Keratinocyte (primary cell): ENCODE data around the gene ARMC6. TPM values are rescaled to one million over a fixed set of nuclear protein-coding genes. Genes with fewer than 3 reads are reported as not detected.

Experiments
- DNase-seq: peaks from one replicate; pipeline ENCODE4 v3.0.0-alpha.2; 2011; ENCODE audit warnings: low read depth, missing footprints, low spot score
- FAIRE-seq: peaks from 2 replicates; lab custom pipeline; 2011; peaks lifted over from hg19 to GRCh38; lab: Jason Lieb, UNC
- H2AFZ ChIP-seq: 2 replicates; pipeline ENCODE4 v1.6.0; 2012; ENCODE audit warnings: low read length, control low read depth, inconsistent platforms; ENCODE audit not compliant: control insufficient read depth
- H3K27ac ChIP-seq: 2 replicates; pipeline ENCODE4 v1.5.1; 2011; ENCODE audit warnings: low read length; ENCODE audit not compliant: control insufficient read depth, insufficient read depth
- H3K27me3 ChIP-seq: 3 replicates; pipeline ENCODE4 v1.6.0; 2011; ENCODE audit warnings: low read length; ENCODE audit not compliant: control insufficient read depth, insufficient read depth; ENCODE audit errors: extremely low read depth
- H3K36me3 ChIP-seq, 2 experiments: 2 replicates in 1 of 2; 3 replicates in 1 of 2; pipeline ENCODE4 v1.5.1; 2011; ENCODE audit warnings: low read length in 2 of 2, mild to moderate bottlenecking in 1 of 2; ENCODE audit not compliant: control insufficient read depth in 2 of 2, insufficient read depth in 2 of 2; ENCODE audit errors: extremely low read depth in 1 of 2
- H3K4me1 ChIP-seq: 3 replicates; pipeline ENCODE4 v1.5.1; 2011; ENCODE audit warnings: low read length; ENCODE audit not compliant: control insufficient read depth, insufficient read depth; ENCODE audit errors: extremely low read depth
- H3K4me2 ChIP-seq: 3 replicates; pipeline ENCODE4 v1.6.0; 2011; ENCODE audit warnings: low read depth, low read length; ENCODE audit not compliant: control insufficient read depth, insufficient read depth; ENCODE audit errors: extremely low read depth
- H3K4me3 ChIP-seq, 3 experiments: fragments of 200-600 bp in 1 of 3; sonication (generic) in 1 of 3; 2 replicates in 2 of 3; 3 replicates in 1 of 3; pipeline ENCODE4 v1.5.1; 2011 to 2016; ENCODE audit warnings: low read length in 3 of 3, mild to moderate bottlenecking in 3 of 3, control low read depth in 2 of 3, inconsistent platforms in 1 of 3, low read depth in 1 of 3, mixed read lengths in 1 of 3, mixed run types in 1 of 3, moderate library complexity in 1 of 3; ENCODE audit not compliant: control insufficient read depth in 2 of 3, insufficient read depth in 2 of 3; ENCODE audit errors: extremely low read depth in 1 of 3
- H3K79me2 ChIP-seq: 2 replicates; pipeline ENCODE4 v1.6.0; 2012; ENCODE audit warnings: low read length; ENCODE audit not compliant: control insufficient read depth, insufficient read depth
- H3K9ac ChIP-seq: 3 replicates; pipeline ENCODE4 v1.6.0; 2011; ENCODE audit warnings: low read length; ENCODE audit not compliant: control insufficient read depth, insufficient read depth; ENCODE audit errors: extremely low read depth
- H3K9me1 ChIP-seq: 3 replicates; pipeline ENCODE4 v1.6.0; 2011; ENCODE audit warnings: low read length; ENCODE audit not compliant: control insufficient read depth, insufficient read depth; ENCODE audit errors: extremely low read depth
- H3K9me3 ChIP-seq: 2 replicates; pipeline ENCODE4 v1.5.1; 2012; ENCODE audit warnings: low read depth, low read length; ENCODE audit not compliant: control insufficient read depth
- H4K20me1 ChIP-seq: 3 replicates; pipeline ENCODE4 v1.6.0; 2011; ENCODE audit warnings: low read length; ENCODE audit not compliant: control insufficient read depth, insufficient read depth; ENCODE audit errors: extremely low read depth
- CTCF ChIP-seq, 3 experiments: IDR thresholded peaks in 1 of 3; conservative IDR thresholded peaks in 1 of 3; optimal IDR thresholded peaks in 1 of 3; 2 replicates in 2 of 3; 3 replicates in 1 of 3; pipeline versions ENCODE3 to v1.5.1; 2011; ENCODE audit warnings: low read length in 3 of 3, mild to moderate bottlenecking in 3 of 3, moderate library complexity in 2 of 3, control low read depth in 1 of 3, inconsistent platforms in 1 of 3; ENCODE audit not compliant: insufficient read depth in 2 of 3; ENCODE audit errors: extremely low read depth in 1 of 3
- EZH2 ChIP-seq: IDR thresholded peaks from one replicate; pipeline ENCODE4 v1.6.1; 2012; ENCODE audit warnings: inconsistent platforms, mild to moderate bottlenecking, low read length, moderate library complexity
- dilution Hi-C: fragments of 300-500 bp; cut with MboI; formaldehyde crosslinking; loops from one replicate; pipeline ENCODE4 v1.7.0; 2020; ENCODE audit warnings: low sequenced_read_pairs; ENCODE audit not compliant: extremely low pct_ligation_motif_present
- polyA plus RNA-seq, 5 experiments: library from polyadenylated mRNA; depleted of rRNA in 3 of 5; stranded (reverse) in 3 of 5; stranded (forward) in 1 of 5; unstranded in 1 of 5; fragments of >200 nt; gene quantifications; 1 replicate in 1 of 5; 2 replicates in 3 of 5; 3 replicates in 1 of 5; pipeline versions ENCODE4 v1.2.1 to v1.2.3, GENCODE V29; 2011 to 2012; ENCODE audit warnings: missing spikeins in 2 of 5, low read depth in 1 of 5, low replicate concordance in 1 of 5

Gene ARMC6
- polyA plus RNA-seq, 1 donor (not counting 4 experiments of a cell fraction or from before 2014, with no cell fraction given) = 23.8 TPM

- dilution Hi-C loops = no loop called here
- peak in 1 of 3 experiments; percentile 36 for TF ChIP-seq CTCF (optimal IDR thresholded peaks at IDR 0.05 in 1 of 3, IDR thresholded peaks at IDR 0.05 in 1 of 3, conservative IDR thresholded peaks at IDR 0.05 in 1 of 3; ENCODE audit: extremely low read depth in 1 of 3, insufficient read depth in 2 of 3, low read length in 3 of 3)
- no peak for TF ChIP-seq EZH2
- Histone ChIP-seq H3K27ac (no peak overlapping the region), H4K20me1 (no peaks in the 10 kb centered on the region), H2AFZ (no peak overlapping the region), H3K4me1 (no peaks in the 10 kb centered on the region), H3K9ac (no peak overlapping the region), H3K36me3 (no peaks in the 10 kb centered on the region), H3K9me3 (peaks cover 2% of the 10 kb centered on the region), H3K4me3 (no peak overlapping the region), H3K79me2 (no peaks in the 10 kb centered on the region), H3K4me2 (no peak overlapping the region), H3K27me3 (no peaks in the 10 kb centered on the region), H3K9me1 (no peaks in the 10 kb centered on the region)
- DNase-seq = no peak
- FAIRE-seq = no peak
Measured at GRCh38 chr19:19098084-19098702, 64.8 kb downstream of the ARMC6 start.

- H3K36me3 ChIP-seq = no peaks in the 10 kb centered on the region
- no peak overlapping the region for H3K4me3 ChIP-seq
- FAIRE-seq (no peak), DNase-seq (no peak)
- no peak overlapping the region for H3K27ac ChIP-seq
- H3K9me1 ChIP-seq = no peaks in the 10 kb centered on the region
- peaks cover 2% of the 10 kb centered on the region for H3K9me3 ChIP-seq
- H3K79me2 ChIP-seq = no peaks in the 10 kb centered on the region
- dilution Hi-C loops = no loop called here
- H3K4me1 ChIP-seq = no peaks in the 10 kb centered on the region
- no peak overlapping the region for H2AFZ ChIP-seq
- TF ChIP-seq EZH2 = no peak
- TF ChIP-seq CTCF (optimal IDR thresholded peaks at IDR 0.05 in 1 of 3, IDR thresholded peaks at IDR 0.05 in 1 of 3, conservative IDR thresholded peaks at IDR 0.05 in 1 of 3; ENCODE audit: extremely low read depth in 1 of 3, insufficient read depth in 2 of 3, low read length in 3 of 3) = no peak
- H3K27me3 ChIP-seq = no peaks in the 10 kb centered on the region
- no peak overlapping the region for H3K9ac ChIP-seq
- H3K4me2 ChIP-seq = no peak overlapping the region
- no peaks in the 10 kb centered on the region for H4K20me1 ChIP-seq
Measured at GRCh38 chr19:19098703-19099632, 65.6 kb downstream of the ARMC6 start.
